Measurements from ENCODE around the gene INSM2.

Gene INSM2

GRCh38 chr14:35549551-35549950, 15.6 kb downstream of the INSM2 start:
- DNase-seq, result no peak

- no peak for DNase-seq
Measured at GRCh38 chr14:35551081-35551480, 17.1 kb downstream of the INSM2 start.

GRCh38 chr14:35553808-35554207, 19.8 kb downstream of the INSM2 start:
- DNase-seq, result no peak

GRCh38 chr14:35556548-35556947, 22.6 kb downstream of the INSM2 start:
- DNase-seq, result no peak

- DNase-seq, result no peak
Measured at GRCh38 chr14:35557221-35557747, 23.3 kb downstream of the INSM2 start.

GRCh38 chr14:35558680-35559079, 24.7 kb downstream of the INSM2 start:
- no peak for DNase-seq

- DNase-seq, result peak; percentile 32
Measured at GRCh38 chr14:35565871-35566464, 32.0 kb downstream of the INSM2 start.

- DNase-seq, result no peak
Measured at GRCh38 chr14:35571598-35571997, 37.6 kb downstream of the INSM2 start.

- DNase-seq, result no peak
Measured at GRCh38 chr14:35573911-35574310, 39.9 kb downstream of the INSM2 start.

GRCh38 chr14:35576260-35576659, 42.3 kb downstream of the INSM2 start:
- no peak for DNase-seq

GRCh38 chr14:35576856-35577255, 42.9 kb downstream of the INSM2 start:
- no peak for DNase-seq

GRCh38 chr14:35578135-35578534, 44.2 kb downstream of the INSM2 start:
- no peak for DNase-seq

- DNase-seq, result no peak
Measured at GRCh38 chr14:35578639-35579038, 44.7 kb downstream of the INSM2 start.

Data from kidney glomerular epithelial cell (primary cell).